Upper lobe of left lung (tissue), 6 donors: ENCODE results near the gene LRRC26. TPM values are rescaled to one million over a fixed set of nuclear protein-coding genes. Genes with fewer than 3 reads are reported as not detected.

Experiments
- ATAC-seq, 2 donors: fragments of 200-7000 bp; cut with Tn5 transposase; one replicate each; pipeline ENCODE4 v1.9.1; 2022; ENCODE audit warnings: mild to moderate bottlenecking in 2 of 2, moderate library complexity in 2 of 2; ENCODE audit not compliant: low FRiP score in 2 of 2
- DNase-seq, 2 donors: peaks; one replicate each; pipeline ENCODE4 v3.0.0-alpha.2; 2019 to 2020
- H3K27ac ChIP-seq, 4 donors: fragments of 200-600 bp; sonication (generic); one replicate each; pipeline ENCODE4 v1.5.1; 2016 to 2019
- H3K27me3 ChIP-seq, 4 donors: fragments of 200-600 bp; sonication (generic); one replicate each; pipeline ENCODE4 v1.5.1; 2017 to 2019
- H3K36me3 ChIP-seq, 4 donors: fragments of 200-600 bp; sonication (generic); one replicate each; pipeline ENCODE4 v1.5.1; 2016 to 2019
- H3K4me1 ChIP-seq, 4 donors: fragments of 200-600 bp; sonication (generic); one replicate each; pipeline ENCODE4 v1.5.1; 2018 to 2019
- H3K4me3 ChIP-seq, 4 donors: fragments of 200-600 bp; sonication (generic); one replicate each; pipeline ENCODE4 v1.5.1; 2017 to 2019; ENCODE audit warnings: mild to moderate bottlenecking in 2 of 4, moderate library complexity in 1 of 4
- H3K9me3 ChIP-seq, 4 donors: fragments of 200-600 bp; sonication (generic); one replicate each; pipeline ENCODE4 v1.5.1; 2018 to 2019
- CTCF ChIP-seq, 6 experiments: fragments of 450-650 bp in 4 of 6; fragments of 200-600 bp in 2 of 6; sonication (generic) in 2 of 6; IDR thresholded peaks; one replicate each; pipeline ENCODE4 v1.5.1; 2016 to 2019; ENCODE audit warnings: antibody characterized with exemption in 6 of 6
- EP300 ChIP-seq, 4 donors: sonication (generic); formaldehyde crosslinking; IDR thresholded peaks; one replicate each; pipeline ENCODE4 v1.5.1; 2017; ENCODE audit warnings: antibody characterized with exemption in 4 of 4, control low read depth in 2 of 4
- POLR2A ChIP-seq, 4 donors: fragments of 450-650 bp; IDR thresholded peaks; one replicate each; pipeline ENCODE4 v1.5.1; 2016 to 2017; ENCODE audit warnings: antibody characterized with exemption in 4 of 4, mild to moderate bottlenecking in 2 of 4
- POLR2AphosphoS5 ChIP-seq, 2 donors: sonication (generic); formaldehyde crosslinking; IDR thresholded peaks; one replicate each; pipeline ENCODE4 v1.5.1; 2017; ENCODE audit warnings: antibody characterized with exemption in 2 of 2
- WGBS, 2 donors: methylation state at CpG; one replicate each; pipeline ENCODE4 v1.1.5; 2017 to 2018; 5-methylcytosine and 5-hydroxymethylcytosine counted together
- total RNA-seq, 6 donors: library from RNA; depleted of rRNA in 4 of 6; stranded (reverse); fragments of >200 nt in 4 of 6; gene quantifications; one replicate each; pipeline versions ENCODE4 v1.1.0 to v1.2.1, GENCODE V29; 2016 to 2021
- donor health status: DM: no; HTN: no; CAD: no; lungs with moderate emphysema.
- donor health status: DM: no; HTN: yes; CAD: no; lungs with severe emphysema.

Gene LRRC26
- total RNA-seq, 6 donors from 2014 or later: 0.46 to 6.3 (median 1.7) TPM; not detected in 2

DNA sequence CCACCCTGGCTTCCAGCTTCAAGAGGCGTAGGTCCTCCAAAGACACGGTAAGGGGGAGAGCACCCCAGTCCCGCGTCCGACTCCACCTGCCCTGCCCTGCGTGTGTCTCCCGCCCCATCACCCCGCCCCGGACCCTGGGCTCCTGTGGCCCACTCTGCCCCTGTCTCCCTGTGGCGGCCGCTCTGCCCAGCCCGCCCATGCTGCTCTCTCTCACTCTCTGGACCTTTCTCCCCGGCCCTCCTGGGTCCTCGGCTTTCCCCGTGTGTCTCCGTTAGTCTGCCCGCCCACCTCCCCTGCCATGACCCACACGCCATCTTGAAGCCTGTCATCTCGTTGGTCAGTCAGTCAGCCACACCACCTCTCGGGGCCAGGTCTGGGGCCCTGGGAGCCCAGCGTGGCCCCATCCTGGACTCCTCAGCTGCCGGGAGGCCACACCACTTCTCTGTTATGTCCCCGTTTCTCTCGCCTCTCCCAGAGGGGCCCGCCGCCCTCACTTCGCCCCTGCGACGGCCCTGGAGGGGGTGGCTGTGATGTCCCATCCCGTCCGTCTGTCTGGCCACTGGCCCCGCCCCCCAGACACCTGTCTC is 4.5 kb downstream of the LRRC26 start:
- Histone ChIP-seq H3K27me3 (peaks cover 8 to 100% (median 75%) of the 10 kb centered on the region in 4 donors), H3K27ac (no peak overlapping the region), H3K4me1 (peaks cover 44 to 65% (median 48%) of the 10 kb centered on the region in 4 donors), H3K9me3 (no peaks in the 10 kb centered on the region), H3K4me3 (no peak overlapping the region), H3K36me3 (no peaks in the 10 kb centered on the region)
- ATAC-seq (no peak), DNase-seq (peak in 1 of 2 donors; percentile 82)
- WGBS, 2 donors: 82 to 86% methylated on average over 32 of the region's 32 CpGs
- no peak for TF ChIP-seq CTCF (IDR thresholded peaks at IDR 0.05)
- TF ChIP-seq POLR2A (IDR thresholded peaks at IDR 0.05): no peak
- TF ChIP-seq POLR2AphosphoS5 (IDR thresholded peaks at IDR 0.05): no peak
- TF ChIP-seq EP300 (IDR thresholded peaks at IDR 0.05): no peak

DNA sequence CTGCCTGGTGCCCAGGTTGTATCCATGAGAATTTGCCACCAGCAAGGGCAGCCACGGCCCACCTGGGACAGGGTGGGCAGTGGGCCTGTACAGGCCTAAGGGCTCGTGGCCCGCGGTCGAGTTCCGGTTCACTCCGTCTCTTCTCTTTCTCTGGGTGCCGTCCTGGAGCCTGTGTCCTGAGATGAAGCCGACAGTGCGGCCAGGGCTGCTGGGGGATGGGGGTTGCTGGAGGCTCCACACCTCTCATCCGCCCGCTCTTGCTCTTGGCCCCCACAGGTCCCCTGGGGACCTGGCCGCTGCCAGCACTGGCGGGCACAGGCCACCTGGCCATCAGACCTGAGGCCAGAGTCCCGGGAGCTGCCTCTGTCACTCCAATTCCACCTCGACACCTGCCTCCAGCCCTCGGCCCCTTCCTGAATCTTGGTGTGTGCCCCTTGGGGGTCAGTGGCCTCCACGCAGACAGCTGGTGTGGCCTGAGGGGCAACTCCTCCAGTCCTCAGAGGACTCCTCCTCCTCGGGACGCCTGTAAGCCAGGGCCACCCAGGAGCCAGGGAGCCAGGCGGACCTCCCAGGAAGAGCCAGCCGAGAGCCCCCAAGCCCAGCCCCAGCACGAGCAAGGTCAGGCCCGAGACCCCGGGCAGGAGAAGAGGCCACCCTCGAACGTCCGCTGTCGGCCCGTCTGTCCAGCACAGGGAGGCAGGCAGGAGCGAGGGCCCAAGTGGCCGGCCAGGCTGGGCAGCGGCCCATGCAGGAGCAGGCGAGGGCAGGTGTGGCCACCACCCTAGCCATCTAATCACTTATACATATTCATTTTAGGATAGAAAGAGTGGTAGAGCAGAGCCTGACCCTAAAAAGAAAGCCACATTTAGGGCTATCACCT is 5.2 kb downstream of the LRRC26 start:
- Histone ChIP-seq H3K9me3 (no peaks in the 10 kb centered on the region), H3K27ac (no peak overlapping the region), H3K27me3 (peaks cover 8 to 100% (median 74%) of the 10 kb centered on the region in 4 donors), H3K4me1 (peaks cover 37 to 58% (median 44%) of the 10 kb centered on the region in 4 donors), H3K36me3 (no peaks in the 10 kb centered on the region), H3K4me3 (no peak overlapping the region)
- TF ChIP-seq EP300 (IDR thresholded peaks at IDR 0.05) (no peak), CTCF (IDR thresholded peaks at IDR 0.05) (no peak), POLR2AphosphoS5 (IDR thresholded peaks at IDR 0.05) (no peak), POLR2A (IDR thresholded peaks at IDR 0.05) (no peak)
- ATAC-seq (no peak), DNase-seq (peak in 1 of 2 donors; percentile 81)
- WGBS, 2 donors: 67% methylated on average over 22 to 23 of the region's 34 CpGs

DNA sequence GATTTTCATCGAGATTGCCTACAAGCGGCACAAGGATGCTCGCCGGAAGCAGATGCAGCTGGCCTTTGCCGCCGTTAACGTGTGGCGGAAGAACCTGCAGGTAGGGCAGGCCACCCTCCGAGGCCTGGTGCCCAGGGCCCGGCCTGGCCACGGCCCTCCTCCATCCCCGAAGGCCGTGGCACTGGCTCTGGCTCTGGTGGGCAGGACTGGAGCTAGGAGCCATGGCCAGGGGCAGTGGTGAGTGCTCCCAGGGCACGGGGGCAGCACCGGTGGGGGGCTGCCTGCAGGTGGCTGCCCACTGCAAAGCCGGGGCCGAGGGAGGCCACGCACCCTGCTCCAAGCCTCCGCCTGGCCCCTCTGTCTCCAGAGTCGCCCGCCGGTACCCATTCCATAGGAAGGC is 6.0 kb downstream of the LRRC26 start:
- 78 to 82% methylated on average over 13 to 21 of the region's 22 CpGs for WGBS, 2 donors
- Histone ChIP-seq H3K27ac (no peak overlapping the region), H3K27me3 (peaks cover 8 to 100% (median 71%) of the 10 kb centered on the region in 4 donors), H3K9me3 (no peaks in the 10 kb centered on the region), H3K4me1 (peaks cover 29 to 50% (median 36%) of the 10 kb centered on the region in 4 donors), H3K4me3 (no peak overlapping the region), H3K36me3 (no peaks in the 10 kb centered on the region)
- DNase-seq (peak in 1 of 2 donors; percentile 66), ATAC-seq (no peak)
- no peak for TF ChIP-seq POLR2AphosphoS5 (IDR thresholded peaks at IDR 0.05)
- TF ChIP-seq POLR2A (IDR thresholded peaks at IDR 0.05): no peak
- no peak for TF ChIP-seq EP300 (IDR thresholded peaks at IDR 0.05)
- no peak for TF ChIP-seq CTCF (IDR thresholded peaks at IDR 0.05)

- peaks cover 24 to 45% (median 32%) of the 10 kb centered on the region in 4 donors for H3K4me1 ChIP-seq
- H3K9me3 ChIP-seq: no peaks in the 10 kb centered on the region
- no peak overlapping the region for H3K27ac ChIP-seq
- 30 to 66% methylated on average over 6 to 26 of the region's 26 CpGs for WGBS, 2 donors
- no peaks in the 10 kb centered on the region for H3K36me3 ChIP-seq
- peak in 1 of 2 donors; percentile 77 for DNase-seq
- peaks cover 6 to 99% (median 71%) of the 10 kb centered on the region in 4 donors for H3K27me3 ChIP-seq
- no peak for TF ChIP-seq POLR2AphosphoS5 (IDR thresholded peaks at IDR 0.05)
- TF ChIP-seq CTCF (IDR thresholded peaks at IDR 0.05): no peak
- TF ChIP-seq EP300 (IDR thresholded peaks at IDR 0.05): no peak
- TF ChIP-seq POLR2A (IDR thresholded peaks at IDR 0.05): no peak
- ATAC-seq: peak in 1 of 2 donors; percentile 11
- peak overlapping the region in 3 of 4 donors; percentile 34 to 43 (median 37) for H3K4me3 ChIP-seq
These were observed 6.5 kb downstream of the LRRC26 start for GRCh38 chr9:137163365-137163715.
